Measurements from ENCODE around the gene RFPL2. TPM values are rescaled to one million over a fixed set of nuclear protein-coding genes. Genes with fewer than 3 reads are reported as not detected.
"Not testable (repeated sequence)": the region's sequence is repeated elsewhere in the genome, so short reads cannot be mapped to it uniquely, and the experiment has no call there.

RFPL2 gene
- total RNA-seq, 1 experiment from 2014 or later: 0.48 TPM

DNA sequence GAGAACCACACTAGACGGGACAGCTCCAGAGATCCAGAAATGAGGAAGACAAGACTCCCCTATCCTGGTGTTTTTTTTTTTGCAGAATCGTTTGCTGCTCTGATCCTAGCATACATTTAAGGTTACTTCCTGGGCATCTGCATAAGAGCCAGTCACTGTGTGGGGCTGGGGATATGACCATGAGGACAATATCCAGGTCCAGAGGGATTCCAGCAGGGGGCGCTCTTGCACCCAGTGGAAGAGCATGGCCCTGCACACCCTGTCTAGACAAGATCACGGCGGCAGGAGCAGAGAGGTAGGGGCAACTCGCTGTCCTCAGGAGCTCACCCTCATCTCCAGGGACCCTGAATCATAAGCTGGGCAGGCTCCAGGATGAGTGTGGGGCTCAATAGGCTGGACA is 64.2 kb downstream of the RFPL2 start:
- CTCF ChIA-PET: interaction anchor here (0.6 to 1.1 kb wide), 2 partner anchors 12 to 124 kb away, joined by 3 read pairs; no protein-coding TSS in a partner anchor
- not testable (repeated sequence) for DNase-seq (ENCODE audit: low spot score)

More for the DNA sequence above, 64.2 kb downstream of the RFPL2 start:
- peaks cover 22% of the 10 kb centered on the region for H3K4me1 Mint-ChIP-seq
- H3K36me3 Mint-ChIP-seq; POLR2A ChIA-PET; H3K27me3 Mint-ChIP-seq (ENCODE audit: low read depth); H3K9me3 Mint-ChIP-seq; H3K4me3 Mint-ChIP-seq; H3K27ac Mint-ChIP-seq: not testable (repeated sequence)
- TF ChIP-seq, protein P1, sequence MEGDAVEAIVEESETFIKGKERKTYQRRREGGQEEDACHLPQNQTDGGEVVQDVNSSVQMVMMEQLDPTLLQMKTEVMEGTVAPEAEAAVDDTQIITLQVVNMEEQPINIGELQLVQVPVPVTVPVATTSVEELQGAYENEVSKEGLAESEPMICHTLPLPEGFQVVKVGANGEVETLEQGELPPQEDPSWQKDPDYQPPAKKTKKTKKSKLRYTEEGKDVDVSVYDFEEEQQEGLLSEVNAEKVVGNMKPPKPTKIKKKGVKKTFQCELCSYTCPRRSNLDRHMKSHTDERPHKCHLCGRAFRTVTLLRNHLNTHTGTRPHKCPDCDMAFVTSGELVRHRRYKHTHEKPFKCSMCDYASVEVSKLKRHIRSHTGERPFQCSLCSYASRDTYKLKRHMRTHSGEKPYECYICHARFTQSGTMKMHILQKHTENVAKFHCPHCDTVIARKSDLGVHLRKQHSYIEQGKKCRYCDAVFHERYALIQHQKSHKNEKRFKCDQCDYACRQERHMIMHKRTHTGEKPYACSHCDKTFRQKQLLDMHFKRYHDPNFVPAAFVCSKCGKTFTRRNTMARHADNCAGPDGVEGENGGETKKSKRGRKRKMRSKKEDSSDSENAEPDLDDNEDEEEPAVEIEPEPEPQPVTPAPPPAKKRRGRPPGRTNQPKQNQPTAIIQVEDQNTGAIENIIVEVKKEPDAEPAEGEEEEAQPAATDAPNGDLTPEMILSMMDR (IDR thresholded peaks at IDR 0.05): peak; percentile 80
- peak; percentile 98 for ATAC-seq

Other genes starting within 250 kb of the RFPL2 start
- gene SLC5A1, start 161.8 kb downstream of the RFPL2 start, total RNA-seq (2021): not detected in 3 replicates
- gene C22orf42, start 45.8 kb downstream of the RFPL2 start, total RNA-seq (2021): 0.61 to 0.78 TPM (median 0.69 TPM) in 3 replicates
- 0.09 to 0.37 TPM (median 0.22 TPM) in 3 replicates for gene SLC5A4, start 50.3 kb upstream of the RFPL2 start, total RNA-seq (2021)
- gene RFPL3, start 152.8 kb upstream of the RFPL2 start, total RNA-seq (2021): 0.16 TPM in 1 of 3 replicates, not detected in the others
- 99.9 to 106 TPM (median 100 TPM) in 3 replicates for gene RTCB, start 207.2 kb upstream of the RFPL2 start, total RNA-seq (2021)

All from WTC11 (cell line).